GM12891 (cell line): ENCODE results near the gene FCN2.

Experiments
- DNase-seq: peaks from one replicate; pipeline ENCODE4 v3.0.0; 2011; ENCODE audit warnings: low spot score; ENCODE audit not compliant: insufficient read length
- FAIRE-seq: peaks from 2 replicates; lab custom pipeline; 2011; peaks lifted over from hg19 to GRCh38; lab: Jason Lieb, UNC
- PAX5 ChIP-seq: IDR thresholded peaks from 2 replicates; pipeline ENCODE4 v1.6.1; 2011; ENCODE audit warnings: low read length, moderate library complexity, mild to moderate bottlenecking; ENCODE audit not compliant: insufficient read depth, severe bottlenecking
- POLR2A ChIP-seq: IDR thresholded peaks from 2 replicates; pipeline ENCODE4 v1.6.1; 2011; ENCODE audit warnings: low read depth, low read length, control low read depth
- POLR2AphosphoS5 ChIP-seq: IDR thresholded peaks from 2 replicates; pipeline ENCODE4 v1.6.1; 2011; ENCODE audit warnings: low read depth, low read length, control low read depth
- POU2F2 ChIP-seq: IDR thresholded peaks from 2 replicates; pipeline ENCODE4 v1.6.1; 2011; ENCODE audit warnings: low read depth, mild to moderate bottlenecking, control low read depth, low read length, moderate library complexity
- SPI1 ChIP-seq: IDR thresholded peaks from 2 replicates; pipeline ENCODE4 v1.6.1; 2011; ENCODE audit warnings: low read depth, low read length, control low read depth
- TAF1 ChIP-seq: IDR thresholded peaks from 2 replicates; pipeline ENCODE4 v1.6.1; 2011; ENCODE audit warnings: low read depth, low read length, control low read depth

FCN2 gene

GRCh38 chr9:134915046-134915985, 34.7 kb downstream of the FCN2 start:
- DNase-seq (no peak), FAIRE-seq (no peak)
- TF ChIP-seq TAF1 = no peak
- no peak for TF ChIP-seq POLR2A
- no peak for TF ChIP-seq POU2F2
- TF ChIP-seq POLR2AphosphoS5 = no peak
- TF ChIP-seq PAX5 = no peak
- TF ChIP-seq SPI1 = no peak

GRCh38 chr9:134916161-134916665, 35.6 kb downstream of the FCN2 start:
- FAIRE-seq = no peak
- TF ChIP-seq SPI1 = no peak
- TF ChIP-seq POLR2AphosphoS5 = no peak
- TF ChIP-seq PAX5 = no peak
- TF ChIP-seq POLR2A = no peak
- TF ChIP-seq POU2F2 = no peak
- TF ChIP-seq TAF1 = no peak

GRCh38 chr9:134917431-134918373, 37.1 kb downstream of the FCN2 start, which contains the start of gene FCN1:
FCN1 (minus strand) TSS chr9:134917912; CDS start chr9:134917871, 41 bp downstream.
- DNase-seq (no peak), FAIRE-seq (no peak)
- TF ChIP-seq POU2F2 = no peak
- TF ChIP-seq PAX5 = no peak
- TF ChIP-seq POLR2A = no peak

More at GRCh38 chr9:134916161-134916665, 35.6 kb downstream of the FCN2 start:
- no peak for DNase-seq

GRCh38 chr9:134918646-134919045, 38.0 kb downstream of the FCN2 start:
- no peak for TF ChIP-seq POU2F2
- no peak for TF ChIP-seq SPI1
- no peak for TF ChIP-seq POLR2AphosphoS5
- TF ChIP-seq TAF1 = no peak
- TF ChIP-seq PAX5 = no peak
- no peak for TF ChIP-seq POLR2A
- no peak for FAIRE-seq
- DNase-seq = no peak

GRCh38 chr9:134919303-134919702, 38.7 kb downstream of the FCN2 start:
- no peak for FAIRE-seq
- TF ChIP-seq SPI1 (peak; percentile 45), PAX5 (no peak)
- DNase-seq = no peak

GRCh38 chr9:134922066-134922931, 41.7 kb downstream of the FCN2 start:
- DNase-seq (no peak), FAIRE-seq (no peak)
- TF ChIP-seq SPI1 (no peak), POLR2A (no peak), TAF1 (no peak), POLR2AphosphoS5 (no peak), PAX5 (no peak), POU2F2 (no peak)

GRCh38 chr9:134922932-134923240, 42.3 kb downstream of the FCN2 start:
- DNase-seq (no peak), FAIRE-seq (no peak)
- TF ChIP-seq TAF1 = no peak
- no peak for TF ChIP-seq PAX5
- TF ChIP-seq POU2F2 = no peak
- no peak for TF ChIP-seq POLR2AphosphoS5
- TF ChIP-seq SPI1 = no peak
- no peak for TF ChIP-seq POLR2A

- FAIRE-seq (no peak), DNase-seq (no peak)
- TF ChIP-seq POLR2A (no peak), POU2F2 (no peak), SPI1 (no peak), PAX5 (no peak), POLR2AphosphoS5 (no peak), TAF1 (no peak)
Observed at GRCh38 chr9:134923466-134923865, 42.9 kb downstream of the FCN2 start.

- FAIRE-seq (peak; percentile 87), DNase-seq (no peak)
- no peak for TF ChIP-seq PAX5
- TF ChIP-seq TAF1 = no peak
- TF ChIP-seq SPI1 = peak; percentile 77
- TF ChIP-seq POLR2A = no peak
- no peak for TF ChIP-seq POLR2AphosphoS5
- 0 out of 2 replicates have a peak, but pooled peaks have one; percentile 22 for TF ChIP-seq POU2F2
Observed at GRCh38 chr9:134925011-134925511, 44.5 kb downstream of the FCN2 start.
